K562 (cell line): ENCODE data around the gene FAM53A. TPM values are rescaled to one million over a fixed set of nuclear protein-coding genes. Genes with fewer than 3 reads are reported as not detected.

Experiments
- ATAC-seq: fragments of 200-7000 bp; cut with Tn5 transposase; 3 replicates; pipeline ENCODE4 v1.9.1; 2020; ENCODE audit warnings: moderate library complexity
- BruUV-seq: library from RNA; stranded (reverse); fragments of 400-500 nt; replicated peaks from 2 replicates; lab custom pipeline; 2021; lab: Mats Ljungman, UMichigan
- CTCF ChIA-PET: fragments of 300-600 bp; formaldehyde crosslinking; extraction: SDS; loops from one replicate; lab custom pipeline; 2021; ENCODE audit warnings: low intra/inter-chr PET ratio; lab: Yijun Ruan, JAX
- POLR2A ChIA-PET: fragments of 300-600, 350-650 bp; sonication (Branson Sonifier 250); formaldehyde crosslinking; extraction: SDS; loops from one replicate; lab custom pipeline; 2021; ENCODE audit warnings: antibody characterized with exemption, inconsistent platforms; lab: Yijun Ruan, JAX
- DNase-seq, 4 experiments: peaks; one replicate each; pipeline versions ENCODE4 v3.0.0 to v3.0.0-alpha.2; 2011 to 2018; ENCODE audit warnings: low spot score in 3 of 4, mixed read lengths in 3 of 4; ENCODE audit errors: extremely low read depth in 1 of 4
- FAIRE-seq: peaks from 2 replicates; lab custom pipeline; 2011; peaks lifted over from hg19 to GRCh38; lab: Jason Lieb, UNC
- H2AFZ ChIP-seq: 2 replicates; pipeline ENCODE4 v1.6.0; 2011; ENCODE audit warnings: low read depth, low read length, control low read depth, inconsistent platforms
- H3K27ac ChIP-seq: fragments of 200-600 bp; 3 replicates; pipeline ENCODE4 v1.8.0; 2011; ENCODE audit warnings: low read depth, mild to moderate bottlenecking, control low read depth, inconsistent platforms, low read length, moderate library complexity, mixed read lengths; ENCODE audit errors: extremely low read depth
- H3K27me3 ChIP-seq, 2 experiments: fragments of 300-600 bp in 1 of 2; 2 replicates in 1 of 2; 3 replicates in 1 of 2; pipeline versions ENCODE4 v1.6.0 to v1.8.0; 2011; ENCODE audit warnings: inconsistent platforms in 2 of 2, low read length in 2 of 2, mild to moderate bottlenecking in 1 of 2, mixed read lengths in 1 of 2, moderate library complexity in 1 of 2; ENCODE audit not compliant: control insufficient read depth in 2 of 2, insufficient read depth in 2 of 2
- H3K36me3 ChIP-seq: fragments of 300-600 bp; 3 replicates; pipeline ENCODE4 v1.8.0; 2011; ENCODE audit warnings: mild to moderate bottlenecking, low read length, inconsistent platforms; ENCODE audit not compliant: control insufficient read depth, insufficient read depth
- H3K4me1 ChIP-seq, 2 experiments: fragments of 200-600 bp in 1 of 2; replicated peaks in 1 of 2; 2 replicates in 1 of 2; 3 replicates in 1 of 2; pipeline versions ENCODE4 v1.5.1 to v1.8.0; 2011; ENCODE audit warnings: inconsistent platforms in 2 of 2, low read length in 2 of 2, mild to moderate bottlenecking in 1 of 2, mixed read lengths in 1 of 2, moderate library complexity in 1 of 2; ENCODE audit not compliant: control insufficient read depth in 2 of 2, insufficient read depth in 2 of 2
- H3K4me2 ChIP-seq: 2 replicates; pipeline ENCODE4 v1.6.1; 2011; ENCODE audit warnings: low read length, control low read depth, inconsistent platforms, mixed read lengths; ENCODE audit not compliant: insufficient read depth
- H3K4me3 ChIP-seq: fragments of 200-600 bp; sonication (generic), shearing (Covaris generic); 2 replicates; pipeline ENCODE4 v1.5.1; 2016; ENCODE audit warnings: control low read depth, inconsistent platforms
- H3K79me2 ChIP-seq: fragments of 200-600 bp; 3 replicates; pipeline ENCODE4 v1.8.0; 2011; ENCODE audit warnings: low read length, inconsistent platforms; ENCODE audit not compliant: control insufficient read depth, insufficient read depth
- H3K9ac ChIP-seq, 2 experiments: 2 replicates each; pipeline versions ENCODE4 v1.6.0 to v1.6.1; 2011; ENCODE audit warnings: low read depth in 2 of 2, low read length in 2 of 2, control low read depth in 1 of 2, inconsistent platforms in 1 of 2, mild to moderate bottlenecking in 1 of 2, mixed read lengths in 1 of 2; ENCODE audit not compliant: insufficient read depth in 1 of 2
- H3K9me1 ChIP-seq: one replicate; pipeline ENCODE4 v1.6.0; 2011; ENCODE audit warnings: inconsistent platforms, mild to moderate bottlenecking, low read length, moderate library complexity; ENCODE audit not compliant: control insufficient read depth, insufficient read depth
- H3K9me3 ChIP-seq: replicated peaks from 2 replicates; pipeline ENCODE4 v1.5.1; 2011; ENCODE audit warnings: low read depth, low read length, inconsistent platforms; ENCODE audit not compliant: control insufficient read depth, insufficient read depth
- H4K20me1 ChIP-seq: replicated peaks from 2 replicates; pipeline ENCODE4 v1.6.1; 2011; ENCODE audit warnings: low read length, inconsistent platforms, mixed read lengths; ENCODE audit not compliant: control insufficient read depth, insufficient read depth
- ADNP ChIP-seq: fragments of 200-800 bp; sonication (Bioruptor generic); IDR thresholded peaks from 2 replicates; pipeline ENCODE4 v1.6.1; 2016; ENCODE audit warnings: missing genetic modification characterization, missing compliant biosample characterization
- CCAR2 ChIP-seq: fragments of 200-400 bp; formaldehyde crosslinking; IDR thresholded peaks from 2 replicates; pipeline ENCODE4 v1.6.1; 2017; ENCODE audit warnings: mild to moderate bottlenecking, low read depth, low read length
- DDX20 ChIP-seq: fragments of 450-650 bp; IDR thresholded peaks from 2 replicates; pipeline ENCODE4 v1.6.1; 2016; ENCODE audit warnings: missing genetic modification characterization, low read depth, mild to moderate bottlenecking, missing compliant biosample characterization, moderate library complexity
- ESRRA ChIP-seq: fragments of 450-650 bp; IDR thresholded peaks from 2 replicates; pipeline ENCODE4 v1.6.1; 2014; ENCODE audit warnings: low read depth, mild to moderate bottlenecking, moderate library complexity, borderline replicate concordance
- ETS2 ChIP-seq: IDR thresholded peaks from 2 replicates; pipeline ENCODE4 v1.6.1; 2016; ENCODE audit warnings: borderline replicate concordance, missing genetic modification characterization, mild to moderate bottlenecking, moderate library complexity, missing compliant biosample characterization; ENCODE audit not compliant: poor library complexity, severe bottlenecking
- FOSL1 ChIP-seq: fragments of 200-800 bp; sonication (Bioruptor generic); conservative IDR thresholded peaks from 2 replicates; pipeline ENCODE4 v1.6.1; 2016; ENCODE audit warnings: missing genetic modification characterization, missing compliant biosample characterization
- FOXJ2 ChIP-seq: fragments of 200-800 bp; sonication (Bioruptor generic); IDR thresholded peaks from 2 replicates; pipeline ENCODE4 v1.6.1; 2016; ENCODE audit warnings: missing genetic modification characterization, missing compliant biosample characterization
- FOXK2 ChIP-seq, 2 experiments: fragments of 450-650 bp; IDR thresholded peaks in 1 of 2; conservative IDR thresholded peaks in 1 of 2; 2 replicates each; pipeline ENCODE4 v1.6.1; 2016; ENCODE audit warnings: low read depth in 2 of 2, mild to moderate bottlenecking in 1 of 2
- HDGF ChIP-seq: fragments of 450-650 bp; IDR thresholded peaks from 2 replicates; pipeline ENCODE4 v1.6.1; 2016
- HEY1 ChIP-seq: fragments of 250-450 bp; sonication (Bioruptor Pico); IDR thresholded peaks from 2 replicates; pipeline ENCODE4 v1.5.0; 2020; ENCODE audit warnings: mild to moderate bottlenecking, moderate library complexity, borderline replicate concordance
- LARP7 ChIP-seq: fragments of 450-650 bp; IDR thresholded peaks from 2 replicates; pipeline ENCODE4 v1.6.1; 2016
- MTA3 ChIP-seq: fragments of 450-650 bp; formaldehyde crosslinking; IDR thresholded peaks from 2 replicates; pipeline ENCODE4 v1.6.1; 2017; ENCODE audit warnings: mild to moderate bottlenecking, borderline replicate concordance
- PHB ChIP-seq: fragments of 250-450 bp; sonication (Bioruptor Pico); IDR thresholded peaks from 2 replicates; pipeline ENCODE4 v1.5.0; 2021
- PPARD ChIP-seq: fragments of 250-450 bp; sonication (Bioruptor Pico); IDR thresholded peaks from 2 replicates; pipeline ENCODE4 v1.8.0; 2022; ENCODE audit warnings: inconsistent platforms, mild to moderate bottlenecking, moderate library complexity
- RBM22 ChIP-seq: fragments of 200-400 bp; formaldehyde crosslinking; IDR thresholded peaks from 2 replicates; pipeline ENCODE4 v1.6.1; 2018; ENCODE audit warnings: low read length, low read depth; ENCODE audit not compliant: poor library complexity, severe bottlenecking
- ZNF384 ChIP-seq: IDR thresholded peaks from 2 replicates; pipeline ENCODE4 v1.6.1; 2012; ENCODE audit warnings: low read depth, low read length, improper control_type of control experiment
- ZNF398 ChIP-seq: fragments of 250-450 bp; sonication (Bioruptor Pico); IDR thresholded peaks from 2 replicates; pipeline ENCODE4 v1.8.0; 2021; ENCODE audit warnings: moderate library complexity, mild to moderate bottlenecking, inconsistent platforms
- ZNF445 ChIP-seq: fragments of 250-450 bp; sonication (Bioruptor Pico); IDR thresholded peaks from 2 replicates; pipeline ENCODE4 v1.4.0; 2020; ENCODE audit warnings: low read depth, mild to moderate bottlenecking, moderate library complexity
- ZNF668 ChIP-seq: fragments of 250-450 bp; sonication (Bioruptor Pico); IDR thresholded peaks from 2 replicates; pipeline ENCODE4 v1.8.0; 2022; ENCODE audit warnings: mild to moderate bottlenecking, inconsistent platforms
- WGBS: fragments of 100-300 bp; shearing (Covaris generic); methylation state at CpG from one replicate; pipeline ENCODE4 v1.1.6; 2016; ENCODE audit warnings: low coverage, mixed read lengths; ENCODE audit not compliant: insufficient coverage; ENCODE audit errors: missing lambda C conversion rate; 5-methylcytosine and 5-hydroxymethylcytosine counted together
- in situ Hi-C: fragments of 300-500 bp; cut with MboI; formaldehyde crosslinking; loops from 4 replicates; pipeline ENCODE4 v1.15.0; 2018; ENCODE audit warnings: inconsistent platforms, mixed read lengths
- intact Hi-C: fragments of 100-400 bp; cut with micrococcal nuclease; formaldehyde crosslinking; loops from 2 replicates; pipeline ENCODE4 v1.14.2; 2022
- polyA plus RNA-seq, 8 experiments: library from polyadenylated mRNA; depleted of rRNA in 4 of 8; stranded (reverse) in 5 of 8; unstranded in 3 of 8; fragments of >200 nt; fragmentation: Nextera tagmentation in 2 of 8; fragmentation: Illumina TruSeq in 1 of 8; extraction: Ambion mirVana in 2 of 8; extraction: Trizol in 1 of 8; gene quantifications; 2 replicates each; pipeline versions ENCODE4 v1.2.1 to v1.2.3, GENCODE V29; 2011 to 2014; ENCODE audit warnings: inconsistent platforms in 1 of 8, missing spikeins in 1 of 8
- total RNA-seq, 7 experiments: library from RNA; depleted of rRNA in 6 of 7; stranded (reverse); fragments of >200 nt in 6 of 7; fragmentation: Illumina TruSeq in 2 of 7; extraction: Trizol in 2 of 7; gene quantifications; 2 replicates each; pipeline versions ENCODE4 v1.2.1 to v1.2.3, GENCODE V29; 2011 to 2021; ENCODE audit warnings: low replicate concordance in 1 of 7
- TF ChIP-seq, protein P1 (sequence below): fragments of 200-400 bp; formaldehyde crosslinking; IDR thresholded peaks from 2 replicates; pipeline ENCODE4 v1.6.1; 2017; ENCODE audit warnings: mild to moderate bottlenecking, low read depth, low read length, moderate library complexity

FAM53A gene
- total and polyA plus RNA-seq, 9 of the 15 experiments (the other 6 are each of a cell fraction or from before 2014, with no cell fraction given): 0.53 to 2.7 (median 1.4) TPM; not detected in 2

DNA sequence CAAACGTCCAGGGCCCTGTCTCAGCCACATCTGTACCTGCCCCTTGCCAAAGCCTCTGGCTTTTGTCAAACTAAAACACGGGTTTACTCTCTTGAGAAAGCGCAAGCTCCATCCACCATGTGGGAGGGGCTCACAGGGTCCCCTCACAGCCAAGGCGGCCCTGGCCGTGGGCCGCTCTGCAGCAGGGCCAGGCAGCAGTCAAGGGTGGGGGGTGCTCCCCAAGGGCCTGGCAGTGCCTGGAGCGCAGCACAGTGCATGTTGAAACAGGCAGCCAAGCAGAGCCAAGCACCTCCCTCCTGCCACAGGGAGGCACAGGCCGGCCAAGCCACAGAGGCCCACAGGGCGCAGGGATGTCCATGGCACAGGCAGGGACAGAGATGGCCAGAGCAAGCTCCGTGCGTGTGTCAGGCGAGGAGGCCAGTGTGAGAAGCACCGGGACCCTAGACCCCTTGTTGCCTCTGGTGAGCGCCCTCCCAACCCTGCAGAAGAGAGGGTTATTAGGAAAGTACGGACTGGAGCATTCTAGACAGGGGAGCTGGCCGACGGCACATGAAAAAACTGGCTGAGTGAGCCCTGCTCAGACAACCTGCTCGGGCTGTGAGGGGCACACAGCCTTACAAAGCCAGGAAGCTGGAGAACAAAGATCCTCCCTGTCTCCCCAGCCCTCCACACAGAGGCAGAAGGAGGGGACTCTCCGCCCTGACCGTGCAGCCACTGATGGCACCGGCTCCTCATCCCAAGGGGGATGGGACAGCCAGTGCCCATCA, 39.0 kb downstream of the FAM53A start:
- no TSS peak for BruUV-seq

More for the DNA sequence above, 39.0 kb downstream of the FAM53A start:
- Histone ChIP-seq H3K4me2 (no peak overlapping the region), H3K9ac (peak overlapping the region in 1 of 2 experiments; percentile 45; a peak in 1 of 4 replicates), H2AFZ (no peak overlapping the region), H3K9me3 (no peaks in the 10 kb centered on the region), H4K20me1 (no peaks in the 10 kb centered on the region; the same call in 1 of the 2 replicates), H3K27ac (no peak overlapping the region), H3K4me1 (peaks cover 0 to 29% of the 10 kb centered on the region in 2 experiments; a peak in 2 of 5 replicates), H3K9me1 (no peaks in the 10 kb centered on the region)
- POLR2A ChIA-PET: interaction anchor here (0.6 kb wide), 3 partner anchors 13 to 791 kb away, joined by 3 to 4 read pairs (median 3); no protein-coding TSS in a partner anchor
- DNase-seq: no peak
- WGBS: 19% methylated on average over 21 of the region's 21 CpGs
- in situ Hi-C loops: no loop called here
- peak; percentile 32 for ATAC-seq
- FAIRE-seq: no peak
- no peak for TF ChIP-seq HEY1 (CRISPR knock-in tag)
- no peak for TF ChIP-seq PHB (CRISPR knock-in tag)
- no peak for TF ChIP-seq FOXJ2 (tag)
- TF ChIP-seq RBM22: no peak
- TF ChIP-seq PPARD: no peak
- no peak for TF ChIP-seq ADNP (tag)
- TF ChIP-seq ZNF398 (CRISPR knock-in tag): no peak
- no peak for TF ChIP-seq DDX20 (tag)
- TF ChIP-seq, protein P1, sequence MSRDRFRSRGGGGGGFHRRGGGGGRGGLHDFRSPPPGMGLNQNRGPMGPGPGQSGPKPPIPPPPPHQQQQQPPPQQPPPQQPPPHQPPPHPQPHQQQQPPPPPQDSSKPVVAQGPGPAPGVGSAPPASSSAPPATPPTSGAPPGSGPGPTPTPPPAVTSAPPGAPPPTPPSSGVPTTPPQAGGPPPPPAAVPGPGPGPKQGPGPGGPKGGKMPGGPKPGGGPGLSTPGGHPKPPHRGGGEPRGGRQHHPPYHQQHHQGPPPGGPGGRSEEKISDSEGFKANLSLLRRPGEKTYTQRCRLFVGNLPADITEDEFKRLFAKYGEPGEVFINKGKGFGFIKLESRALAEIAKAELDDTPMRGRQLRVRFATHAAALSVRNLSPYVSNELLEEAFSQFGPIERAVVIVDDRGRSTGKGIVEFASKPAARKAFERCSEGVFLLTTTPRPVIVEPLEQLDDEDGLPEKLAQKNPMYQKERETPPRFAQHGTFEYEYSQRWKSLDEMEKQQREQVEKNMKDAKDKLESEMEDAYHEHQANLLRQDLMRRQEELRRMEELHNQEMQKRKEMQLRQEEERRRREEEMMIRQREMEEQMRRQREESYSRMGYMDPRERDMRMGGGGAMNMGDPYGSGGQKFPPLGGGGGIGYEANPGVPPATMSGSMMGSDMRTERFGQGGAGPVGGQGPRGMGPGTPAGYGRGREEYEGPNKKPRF: no peak
- TF ChIP-seq ZNF384: no peak
- no peak for TF ChIP-seq CCAR2
- no peak for TF ChIP-seq HDGF
- TF ChIP-seq FOSL1 (tag): no peak
- TF ChIP-seq FOXK2 (conservative IDR thresholded peaks at IDR 0.05 in 1 of 2, IDR thresholded peaks at IDR 0.05 in 1 of 2; ENCODE audit: low read depth in 2 of 2): no peak
- no peak for TF ChIP-seq ESRRA
- TF ChIP-seq ZNF668 (CRISPR knock-in tag): no peak
- no peak for TF ChIP-seq ZNF445 (CRISPR knock-in tag)
- TF ChIP-seq ETS2: no peak
- TF ChIP-seq MTA3: no peak
- no peak for TF ChIP-seq LARP7
- TF ChIP-seq, all 486 proteins: peak for 0
- H3K79me2 ChIP-seq: no peaks in the 10 kb centered on the region
- peaks cover 9 to 77% of the 10 kb centered on the region in 2 experiments; a peak in 4 of 5 replicates for H3K27me3 ChIP-seq
- CTCF ChIA-PET: no interaction called here
- no peak overlapping the region for H3K4me3 ChIP-seq
- intact Hi-C loops: no loop called here
- H3K36me3 ChIP-seq: no peaks in the 10 kb centered on the region
